Stimulated activated CD8-positive, alpha-beta memory T cell treated with anti-CD3 and anti-CD28 coated beads, Interleukin-12 subunit alpha, Interleukin-12 subunit beta, amount 100 ng/mL, for 1 hour (primary cell): Measurements from ENCODE around the gene DNAH17.

Experiments
- DNase-seq: peaks from one replicate; pipeline ENCODE4 v3.0.0-alpha.2; 2020; ENCODE audit warnings: low read depth

Gene DNAH17

DNA sequence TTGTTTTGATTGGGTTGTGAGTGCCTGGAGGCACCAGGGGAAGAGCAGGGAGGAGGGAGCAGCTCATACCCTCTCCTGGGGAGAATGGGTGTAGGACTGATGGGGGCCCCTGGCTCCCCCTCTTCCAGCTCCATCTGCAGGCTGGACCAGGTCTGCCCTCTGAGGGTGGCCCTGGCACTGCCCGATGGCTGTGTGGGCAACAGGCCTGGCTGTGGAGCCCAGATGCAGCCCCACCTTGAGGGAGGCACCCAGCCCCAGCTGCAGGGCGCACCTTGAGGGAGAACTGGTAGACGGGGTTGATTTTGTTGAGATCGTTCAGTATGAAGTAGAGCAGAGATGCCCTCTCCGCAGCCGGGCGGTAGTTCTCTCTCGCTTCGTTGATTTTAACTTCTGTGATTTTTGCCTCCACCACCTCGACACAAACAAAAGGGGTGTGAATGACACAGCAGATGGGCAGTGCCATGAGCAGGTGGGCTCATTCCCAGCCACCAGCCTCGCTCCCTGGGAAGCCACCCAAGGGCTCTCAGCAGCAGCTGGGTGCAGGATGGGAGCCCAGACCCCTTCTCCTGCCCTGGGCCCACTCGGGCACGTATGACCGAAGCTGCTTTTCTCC, 127.1 kb downstream of the DNAH17 start:
- no peak for DNase-seq

DNA sequence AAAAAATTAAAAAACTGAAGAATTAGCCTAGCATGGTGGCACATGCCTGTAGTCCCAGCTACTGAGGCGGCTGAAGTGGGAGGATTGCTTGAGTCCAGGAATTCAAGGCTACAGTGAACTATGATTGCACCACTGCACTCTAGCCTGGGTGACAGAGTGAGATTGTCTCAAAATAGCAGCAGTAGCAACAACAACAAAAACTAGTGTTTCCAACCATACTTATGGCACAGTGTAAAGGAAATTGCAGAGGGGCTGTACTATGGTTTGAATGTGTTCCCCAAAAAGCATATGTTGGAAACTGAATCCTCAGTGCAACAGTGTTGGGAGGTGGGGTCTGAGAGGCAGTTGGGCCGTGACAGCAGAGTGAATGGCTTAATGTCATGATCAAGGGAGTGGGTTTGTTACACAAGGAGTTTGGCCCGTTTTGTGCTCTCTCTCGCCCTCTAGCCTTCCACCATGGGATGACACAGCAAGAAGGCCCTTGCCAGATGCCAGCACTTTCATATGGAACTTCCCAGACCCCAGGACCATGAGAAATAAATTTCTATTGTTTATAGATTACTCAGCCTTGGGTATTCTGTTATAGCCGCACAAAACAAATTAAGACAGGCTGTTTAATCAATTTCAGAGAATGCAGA, 128.7 kb downstream of the DNAH17 start:
- no peak for DNase-seq

DNA sequence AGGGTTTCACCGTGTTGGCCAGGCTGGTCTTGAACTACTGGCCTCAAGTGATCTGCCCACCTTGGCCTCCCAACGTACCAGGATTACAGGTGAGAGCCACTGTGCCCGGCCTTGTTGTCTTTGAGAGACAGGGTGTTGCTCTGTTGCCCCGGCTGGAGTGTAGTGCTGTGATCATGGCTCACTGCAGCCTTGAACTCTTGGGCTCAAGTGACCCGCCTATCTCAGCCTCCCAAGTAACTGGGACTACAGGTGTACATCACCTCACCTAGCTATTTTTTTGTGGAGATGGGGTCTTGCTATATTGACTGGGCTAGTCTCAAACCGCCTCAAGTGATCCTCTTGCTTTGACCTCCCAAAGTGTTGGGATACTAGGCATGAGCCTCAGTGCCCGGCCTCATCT, 130.4 kb downstream of the DNAH17 start:
- DNase-seq = no peak

DNA sequence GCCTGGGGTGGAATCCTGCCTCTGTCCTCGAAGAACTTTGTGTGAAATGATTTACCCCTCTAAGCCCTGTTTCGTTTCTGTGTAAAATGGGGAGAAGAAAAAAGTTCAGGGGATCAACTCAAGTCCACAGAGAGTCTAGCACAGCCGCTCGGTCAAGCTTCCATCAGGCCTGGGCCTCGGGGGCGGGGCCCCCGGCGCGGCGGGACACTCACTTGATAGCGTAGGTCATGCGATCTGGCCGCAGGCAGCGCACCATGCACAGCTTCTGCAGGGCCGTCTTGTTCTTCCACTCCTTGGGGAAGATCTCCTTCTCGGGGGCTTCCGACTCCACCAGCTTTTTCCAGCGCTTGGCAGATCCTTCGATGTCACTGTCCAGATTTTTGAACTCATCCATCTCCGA, 132.8 kb downstream of the DNAH17 start:
- no peak for DNase-seq

DNA sequence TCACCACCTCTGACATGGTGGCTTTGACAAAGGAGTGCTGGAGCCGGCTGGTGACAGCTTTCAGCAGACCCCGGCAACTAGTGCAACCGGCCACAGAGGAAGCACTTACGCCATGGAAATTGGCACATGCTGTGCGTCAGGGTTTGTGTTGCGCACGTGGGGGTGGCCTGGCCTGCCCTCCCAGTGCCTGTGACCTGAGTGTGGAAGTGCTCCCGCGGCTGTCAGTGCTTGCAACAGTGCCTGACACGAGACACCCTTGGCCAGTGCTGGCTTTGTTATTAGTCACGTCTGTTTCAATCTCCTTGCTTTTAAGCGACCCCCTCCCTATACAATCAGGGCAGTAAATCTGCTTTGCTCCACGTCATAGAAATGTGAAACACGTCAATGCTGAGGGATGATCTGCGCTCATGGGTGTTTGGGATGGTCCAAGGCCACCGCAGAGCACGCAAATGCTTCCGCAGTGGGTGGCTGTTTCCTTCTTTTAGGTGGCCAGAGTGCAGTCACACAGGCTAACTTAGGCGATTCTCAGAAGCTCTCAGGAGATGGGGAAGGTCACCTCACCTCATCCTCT, 134.5 kb downstream of the DNAH17 start:
- DNase-seq = no peak

DNA sequence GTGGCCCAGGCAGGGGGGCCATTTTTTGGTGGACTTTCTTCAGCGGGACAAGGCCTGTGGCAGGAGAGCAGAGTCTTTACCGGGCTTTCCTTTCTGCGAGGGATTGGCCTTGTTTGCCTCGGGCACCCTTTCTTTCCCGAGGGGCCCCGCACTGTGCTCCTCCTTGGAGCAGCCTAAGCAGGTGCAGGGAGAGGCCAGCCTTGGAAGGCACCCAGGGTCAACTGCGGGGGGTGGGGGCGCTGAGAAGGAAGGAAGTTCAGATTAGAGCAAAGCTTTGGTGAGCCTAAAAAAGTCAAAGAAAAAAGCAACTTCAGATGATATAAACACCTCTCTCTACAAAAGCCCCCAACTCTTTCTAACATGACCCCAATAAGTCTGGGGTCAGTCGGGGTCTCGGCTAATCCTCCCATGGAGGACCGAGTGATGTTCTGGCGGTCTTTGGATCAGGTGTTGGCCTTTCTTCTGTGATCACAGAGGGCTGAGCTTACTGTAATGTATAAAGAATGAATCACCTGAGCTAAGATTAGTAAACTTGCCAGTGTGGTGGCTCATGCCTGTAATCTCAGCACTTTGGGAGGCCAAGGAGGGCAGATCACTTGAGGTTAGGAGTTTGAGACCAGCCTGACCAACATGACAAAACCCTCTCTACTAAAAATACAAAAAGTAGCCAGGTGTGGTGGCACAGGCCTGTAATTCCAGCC, 135.8 kb downstream of the DNAH17 start:
- DNase-seq = no peak

DNA sequence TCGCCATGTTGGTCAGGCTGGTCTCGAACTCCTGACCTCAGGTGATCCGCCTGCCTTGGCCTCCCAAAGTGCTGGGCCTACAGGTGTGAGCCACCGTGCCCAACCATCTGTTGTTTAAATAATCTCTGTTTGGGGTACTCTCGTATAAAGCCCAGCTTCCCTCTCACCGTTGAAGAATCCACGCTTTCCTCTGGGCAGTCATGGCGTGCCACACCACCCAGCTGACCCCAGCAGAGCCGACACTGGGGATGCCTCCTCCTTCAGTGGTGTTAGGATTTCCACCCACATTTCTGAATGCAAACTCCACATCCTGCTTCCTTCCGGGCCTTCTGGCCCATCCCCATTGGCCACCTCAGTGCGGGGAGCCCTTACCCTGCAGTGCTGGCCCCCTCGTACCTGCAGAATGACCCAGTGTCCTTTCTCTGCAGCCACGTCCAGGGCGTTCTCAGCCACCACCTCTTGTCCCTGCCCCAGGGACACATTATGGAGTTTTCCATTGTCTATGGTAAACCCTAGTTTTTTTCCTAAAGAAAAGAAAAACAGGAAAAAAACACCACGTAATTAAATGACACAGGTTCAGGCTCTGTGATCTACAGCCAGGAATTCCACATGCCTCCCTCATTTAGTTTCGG, 138.4 kb downstream of the DNAH17 start:
- no peak for DNase-seq

DNA sequence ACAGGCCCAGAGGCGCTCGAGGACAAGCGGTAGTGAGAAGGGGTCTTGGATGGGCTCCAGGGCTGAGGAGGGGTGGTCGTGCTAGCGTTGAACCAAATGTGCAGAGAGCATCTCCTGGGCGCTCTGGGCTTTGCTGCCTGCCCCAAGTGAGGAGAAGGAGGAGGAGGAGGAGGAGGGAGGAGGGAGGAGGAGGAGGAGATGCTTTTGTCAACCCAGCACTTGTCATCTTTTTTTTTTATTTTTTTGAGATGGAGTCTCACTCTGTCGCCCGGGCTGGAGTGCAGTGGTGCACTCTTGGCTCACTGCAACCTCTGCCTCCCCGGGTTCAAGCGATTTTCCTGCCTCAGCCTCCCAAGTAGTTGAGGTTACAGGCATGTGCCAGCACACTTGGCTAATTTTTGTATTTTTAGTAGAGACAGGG, 138.9 kb downstream of the DNAH17 start:
- no peak for DNase-seq

DNA sequence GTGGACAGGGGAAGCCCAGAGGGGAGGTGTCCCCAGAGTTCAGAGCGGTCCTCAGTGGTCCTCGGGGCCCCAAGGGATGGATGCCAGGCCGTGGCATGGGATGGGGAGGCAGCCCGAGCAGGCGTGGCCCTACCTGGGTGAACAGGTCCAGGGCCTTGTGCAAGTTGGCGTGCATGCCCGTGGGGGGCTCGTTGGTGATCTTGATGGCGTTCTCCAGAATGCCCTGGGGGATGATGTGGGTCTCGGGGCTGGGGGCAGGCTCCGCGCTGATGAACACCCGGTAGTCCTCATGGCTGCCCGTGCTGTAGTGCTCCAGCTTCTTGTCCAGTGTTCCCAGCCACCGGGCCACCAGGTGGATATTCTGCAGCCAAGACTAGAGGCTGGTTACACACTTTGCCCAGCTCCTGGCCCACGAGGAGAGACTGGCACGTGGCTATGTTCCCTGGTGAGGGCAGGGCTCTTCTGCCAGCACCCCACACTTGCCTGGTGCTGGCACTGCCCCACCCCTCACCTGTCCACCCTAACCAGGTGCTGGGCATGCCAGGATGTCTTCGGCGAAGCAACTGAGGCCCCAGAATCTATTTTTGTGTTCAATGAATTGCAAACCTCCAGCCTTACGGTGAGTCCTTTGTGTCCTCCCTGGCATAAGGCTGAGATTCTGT, 139.6 kb downstream of the DNAH17 start:
- DNase-seq = no peak

DNA sequence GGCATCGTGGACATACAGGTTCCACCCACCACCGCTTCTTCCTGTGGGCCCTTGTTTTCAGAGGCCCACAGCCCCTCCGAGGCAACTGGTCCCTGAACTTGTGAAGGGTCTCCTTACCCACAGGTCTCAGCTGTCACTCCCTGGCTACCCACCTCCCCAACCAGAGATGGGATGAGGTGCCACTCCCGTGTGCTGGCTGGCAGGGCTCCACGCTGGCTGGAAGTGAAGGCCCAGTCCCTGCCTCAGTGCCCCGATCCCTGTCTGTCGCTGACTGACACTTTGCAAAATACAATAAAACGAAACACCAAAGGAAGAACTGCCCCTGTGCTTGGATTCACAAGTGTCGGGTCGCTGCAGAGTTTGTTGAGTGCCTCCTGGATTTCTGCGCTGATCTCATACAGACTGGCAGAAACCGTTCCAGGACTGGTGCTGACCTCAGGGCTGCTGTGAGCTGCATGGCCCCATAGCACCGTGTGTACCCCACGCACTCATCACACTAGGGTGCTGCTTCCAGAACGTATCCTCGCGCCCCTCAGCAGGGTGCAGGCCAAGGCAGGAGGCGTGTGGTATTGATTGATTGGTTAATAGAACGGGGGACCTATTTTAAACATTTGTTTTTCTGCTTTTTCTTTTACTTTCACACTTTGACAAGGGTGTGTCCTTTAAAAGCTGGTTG, 141.7 kb downstream of the DNAH17 start:
- no peak for DNase-seq

DNA sequence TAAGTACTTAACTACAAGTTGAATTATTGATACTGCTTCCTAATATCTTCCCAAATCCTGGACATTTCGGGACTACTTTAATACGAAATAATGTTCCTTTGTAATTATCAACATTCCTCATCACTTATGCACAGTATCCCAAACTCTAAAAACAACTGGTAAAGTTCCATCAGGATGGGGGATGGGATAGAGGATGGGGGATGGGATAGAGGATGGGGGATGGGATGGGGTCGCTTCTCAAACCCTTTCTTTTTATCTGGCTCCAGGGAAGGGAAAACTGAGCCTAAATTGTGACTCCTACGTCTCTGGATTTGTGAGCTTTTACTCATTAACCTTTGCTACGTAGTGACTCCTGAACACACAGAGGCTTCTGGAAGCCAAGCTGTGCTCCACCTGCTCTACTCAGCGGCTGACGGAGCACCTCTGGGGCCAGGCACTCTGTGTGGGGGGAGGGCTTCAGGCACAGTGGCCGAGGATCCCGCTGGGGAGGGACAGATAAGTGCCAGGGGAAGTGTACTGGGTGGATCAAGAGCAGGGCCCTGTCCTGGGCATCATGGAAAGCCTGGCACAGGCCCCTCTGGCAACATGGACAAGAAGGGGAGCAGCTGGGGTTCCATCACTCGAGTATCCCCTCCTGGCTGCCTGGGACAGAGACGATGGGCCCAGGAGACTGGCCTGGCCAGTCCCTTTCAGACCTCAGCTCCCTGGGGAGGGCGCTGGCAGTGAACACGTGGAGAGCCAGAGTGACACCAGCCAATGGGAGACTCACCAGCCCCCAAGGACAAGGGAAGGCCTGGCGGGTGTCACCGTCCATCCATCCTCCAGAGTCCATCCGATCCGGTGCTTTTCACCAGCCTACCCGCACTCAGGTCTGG, 142.5 kb downstream of the DNAH17 start:
- no peak for DNase-seq

DNA sequence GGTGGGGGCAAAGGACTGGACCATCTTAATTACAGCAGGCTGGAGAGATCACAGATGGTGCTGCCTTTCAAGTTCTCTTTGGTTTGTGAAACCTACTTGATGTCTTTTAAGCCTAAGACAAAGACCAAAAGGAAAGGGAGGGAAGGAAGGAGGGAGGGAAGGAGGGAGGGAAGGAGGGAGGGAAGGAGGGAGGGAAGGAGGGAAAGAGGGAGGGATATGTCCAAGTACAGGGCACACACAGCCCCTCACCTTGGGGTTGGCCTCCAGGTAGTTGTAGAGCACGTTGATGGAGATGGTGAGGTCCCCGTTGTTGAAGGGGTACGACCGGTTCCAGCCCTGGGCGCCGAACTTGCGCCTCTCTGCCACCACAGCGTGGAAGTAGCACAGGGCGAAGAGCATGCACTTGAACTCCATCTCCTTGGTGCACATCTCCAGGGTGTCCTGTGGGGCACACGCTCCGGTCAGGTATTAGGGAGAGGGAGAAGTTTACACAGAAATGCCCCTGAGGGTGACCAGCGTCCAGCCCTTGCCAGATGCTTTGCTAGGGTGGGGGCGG, 143.3 kb downstream of the DNAH17 start:
- DNase-seq = no peak

DNA sequence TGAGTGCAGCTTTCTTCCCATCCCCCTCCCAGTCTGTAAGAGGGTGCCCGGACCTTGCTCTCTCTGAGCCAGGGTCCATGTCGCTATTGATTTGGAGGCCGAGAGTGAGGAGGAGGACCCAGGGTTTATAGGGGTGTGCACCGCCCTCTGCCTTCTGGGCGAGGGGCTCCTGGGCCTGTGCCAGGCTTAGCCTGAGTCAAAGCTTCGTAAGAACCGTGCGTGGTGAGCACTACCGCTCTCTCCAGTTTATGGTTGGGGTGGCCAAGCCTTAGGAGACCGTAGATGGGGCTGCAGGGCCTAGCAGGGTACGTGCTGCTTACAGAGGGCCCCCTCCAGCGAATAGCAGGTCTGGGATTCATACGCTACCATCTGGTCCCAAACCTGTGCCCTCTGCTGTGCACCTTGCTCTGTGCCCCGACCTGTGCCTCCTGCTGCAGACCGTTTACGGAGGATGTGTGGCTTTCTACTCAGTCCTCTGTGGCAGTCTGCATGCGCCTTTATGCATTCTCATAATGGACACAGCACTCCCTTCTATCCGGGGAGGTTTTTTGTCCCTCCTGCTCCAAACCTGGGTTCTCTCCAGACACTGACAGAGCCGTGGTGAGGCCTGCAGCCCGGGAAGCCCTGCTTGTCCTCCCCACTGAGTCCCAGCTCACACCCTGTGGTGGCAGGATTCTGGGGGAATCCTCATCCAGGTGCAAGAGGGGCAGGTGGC, 144.0 kb downstream of the DNAH17 start:
- DNase-seq = no peak

DNA sequence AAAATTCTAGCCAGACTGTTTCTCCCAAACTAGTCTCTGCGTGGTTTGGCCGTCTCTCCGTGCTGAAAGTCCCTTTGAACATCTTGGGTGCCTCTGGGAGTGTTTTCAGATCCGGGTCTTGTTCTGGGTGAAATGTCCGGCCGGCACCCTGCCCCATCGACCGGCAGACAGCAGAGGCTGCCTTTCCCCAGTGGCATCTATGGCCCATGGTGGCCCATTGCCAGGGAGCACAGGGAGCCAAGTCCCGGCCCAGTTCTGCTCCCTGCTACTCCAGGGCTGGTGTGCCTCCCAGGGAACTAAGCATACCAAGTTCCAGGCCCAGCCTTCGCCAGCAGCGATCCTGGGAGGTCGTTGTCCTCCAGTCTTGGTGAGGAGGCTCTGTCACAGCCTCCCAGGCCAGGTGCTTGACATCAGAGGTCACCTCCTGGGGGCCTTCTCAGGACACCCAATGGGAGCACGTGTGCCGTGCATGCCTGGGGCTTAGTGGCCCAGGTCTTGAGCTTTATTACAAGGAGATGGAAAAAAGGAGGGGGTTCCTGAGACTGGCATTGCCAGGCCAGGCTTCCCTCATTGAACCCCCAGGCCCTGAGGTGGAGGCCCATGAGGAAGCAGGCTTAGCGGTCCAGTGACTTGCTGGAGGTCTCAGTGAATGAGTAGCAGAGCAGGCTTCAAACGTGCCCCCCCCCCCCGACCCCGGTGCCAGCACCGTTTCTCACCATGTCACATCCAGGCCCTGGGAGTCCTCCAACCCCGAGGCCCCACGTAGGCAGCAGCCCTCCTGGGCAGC, 144.8 kb downstream of the DNAH17 start:
- DNase-seq = no peak

DNA sequence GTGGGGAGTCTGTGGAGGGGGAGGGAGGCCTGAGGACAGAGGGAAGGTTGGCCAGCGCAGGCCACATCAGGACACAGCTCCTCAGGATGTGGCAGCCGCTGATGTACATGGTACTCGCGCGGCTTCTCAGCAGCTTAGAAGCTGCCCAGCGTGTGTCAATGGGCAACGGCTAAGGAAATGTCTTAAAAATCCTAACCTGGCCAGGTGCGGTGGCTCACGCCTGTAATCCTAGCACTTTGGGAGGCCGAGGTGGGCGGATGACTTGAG, 145.6 kb downstream of the DNAH17 start:
- no peak for DNase-seq

DNA sequence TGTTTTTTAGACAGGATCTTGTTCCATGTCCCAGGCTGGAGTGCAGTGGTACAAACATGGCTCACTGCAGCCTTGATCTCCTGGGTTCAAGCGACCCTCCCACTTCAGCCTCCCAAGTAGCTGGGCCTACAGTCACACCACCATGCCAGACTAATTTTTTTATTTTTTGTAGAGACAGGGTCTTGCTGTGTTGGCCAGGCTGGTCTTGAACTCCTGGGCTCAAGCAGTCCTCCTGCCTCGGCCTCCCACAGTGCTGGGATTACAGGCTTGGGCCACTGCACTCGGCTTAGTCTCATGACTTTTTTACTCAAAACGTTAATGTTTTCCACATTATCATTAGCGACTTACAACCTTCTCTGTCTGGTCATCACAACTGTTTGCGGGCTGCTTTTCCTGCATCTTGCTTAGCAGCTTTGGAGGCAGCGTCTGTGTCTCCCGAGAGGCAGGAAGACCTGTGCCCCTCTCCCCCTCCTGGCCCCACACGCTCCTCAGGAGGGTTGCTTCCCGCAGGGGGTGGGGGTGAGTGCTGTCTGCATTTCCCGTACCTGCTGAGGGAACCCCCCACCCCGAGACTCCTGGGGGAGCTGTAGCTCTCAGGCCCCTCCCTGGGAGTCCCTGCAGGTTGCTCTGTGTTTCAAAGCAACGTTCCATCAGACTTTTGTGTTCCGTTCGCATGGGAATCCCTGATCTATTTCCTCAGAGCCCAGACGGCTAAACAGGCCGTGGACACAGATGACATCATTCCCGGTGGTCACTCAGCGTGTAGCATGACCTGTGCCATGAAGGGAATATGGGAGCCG, 146.1 kb downstream of the DNAH17 start:
- DNase-seq = no peak

DNA sequence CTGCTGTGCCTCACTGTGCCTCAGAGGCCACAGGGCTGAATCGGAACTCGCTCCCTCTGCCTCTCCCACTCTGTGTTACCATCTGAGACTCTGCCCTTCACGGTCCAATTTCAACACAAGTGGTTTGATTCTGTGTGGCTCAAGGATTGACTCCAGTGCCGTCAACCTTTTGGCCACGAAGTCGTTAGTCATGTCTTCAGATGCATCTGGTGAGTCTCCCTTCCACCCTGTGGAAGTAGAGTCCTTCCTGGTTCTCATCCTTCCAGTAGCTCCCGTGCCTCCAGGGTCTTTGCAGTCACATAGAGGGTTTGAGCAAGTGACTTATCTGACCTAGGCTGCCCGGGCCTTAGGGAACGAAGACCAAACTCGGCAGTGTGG, 147.6 kb downstream of the DNAH17 start:
- no peak for DNase-seq
